Measurements from ENCODE around the gene MAN1B1. TPM values are rescaled to one million over a fixed set of nuclear protein-coding genes. Genes with fewer than 3 reads are reported as not detected.

Gene MAN1B1
- polyA plus RNA-seq (2013, experiment 1 of 2; ENCODE audit: insufficient read length): 77.7 TPM
- 74.8 TPM for polyA plus RNA-seq (2013, experiment 2 of 2; ENCODE audit: insufficient read length)

DNA sequence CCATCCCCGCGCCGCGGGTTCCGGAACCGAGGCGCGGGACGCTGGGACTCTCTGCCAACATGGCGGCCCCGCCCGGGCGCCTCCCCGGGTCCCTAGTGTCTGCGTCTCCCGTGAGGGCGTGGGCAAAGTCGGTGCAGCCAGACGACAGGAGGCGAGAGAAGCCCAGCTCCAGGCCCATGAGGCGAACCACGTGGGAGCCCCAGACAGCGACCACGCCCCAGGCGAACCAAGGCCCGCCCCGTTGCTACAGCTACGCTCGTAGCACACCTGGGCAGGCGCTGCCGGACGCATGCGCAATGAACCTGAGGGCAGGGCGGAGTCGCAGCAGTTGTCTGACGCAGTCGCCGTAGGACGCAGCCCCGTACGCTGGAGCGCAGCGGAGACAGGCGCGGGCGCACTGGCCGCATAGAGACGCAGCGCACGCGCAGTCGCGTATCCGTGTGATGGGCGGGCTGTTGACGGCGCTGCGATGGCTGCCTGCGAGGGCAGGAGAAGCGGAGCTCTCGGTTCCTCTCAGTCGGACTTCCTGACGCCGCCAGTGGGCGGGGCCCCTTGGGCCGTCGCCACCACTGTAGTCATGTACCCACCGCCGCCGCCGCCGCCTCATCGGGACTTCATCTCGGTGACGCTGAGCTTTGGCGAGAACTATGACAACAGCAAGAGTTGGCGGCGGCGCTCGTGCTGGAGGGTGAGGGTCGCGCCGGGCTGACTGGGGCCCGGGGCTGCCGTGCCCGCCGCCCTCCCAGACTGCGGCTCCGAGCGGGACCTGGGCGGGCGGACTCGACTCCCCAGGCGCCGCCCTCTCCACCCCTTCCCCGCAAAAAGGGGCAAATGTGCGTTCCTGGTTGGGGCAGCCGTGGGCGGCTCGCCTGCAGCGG, at the start of gene MAN1B1:
MAN1B1 (plus strand) TSS at position 455 of the 878 bp plus-strand sequence; CDS start at position 470, 15 bp downstream.
- peak; percentile 97 for DNase-seq

DNA sequence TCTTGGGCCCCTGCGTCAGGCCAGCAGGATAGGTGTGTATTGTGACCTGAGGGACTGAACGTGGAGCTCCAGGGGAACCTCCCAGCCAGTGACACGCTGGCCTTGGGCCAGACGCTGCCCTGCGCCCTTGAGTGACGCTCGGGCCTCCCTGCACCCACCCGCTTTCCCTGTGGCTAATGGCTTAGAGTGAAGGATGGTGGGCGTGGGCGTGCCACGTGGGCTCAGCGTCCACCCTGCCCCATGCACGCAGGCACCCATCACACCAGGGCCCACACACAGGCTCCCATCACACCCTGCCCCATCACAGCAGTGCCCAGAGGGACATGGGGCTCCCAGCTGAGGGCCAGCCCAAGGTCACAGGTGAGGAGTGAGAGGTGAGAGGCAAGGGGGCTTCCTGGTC, 49.8 kb upstream of the MAN1B1 start:
- no peak for DNase-seq

- no peak for DNase-seq
Observed at GRCh38 chr9:137037483-137037882, 49.3 kb upstream of the MAN1B1 start.

GRCh38 chr9:137038916-137039315, 47.9 kb upstream of the MAN1B1 start:
- no peak for DNase-seq

DNA sequence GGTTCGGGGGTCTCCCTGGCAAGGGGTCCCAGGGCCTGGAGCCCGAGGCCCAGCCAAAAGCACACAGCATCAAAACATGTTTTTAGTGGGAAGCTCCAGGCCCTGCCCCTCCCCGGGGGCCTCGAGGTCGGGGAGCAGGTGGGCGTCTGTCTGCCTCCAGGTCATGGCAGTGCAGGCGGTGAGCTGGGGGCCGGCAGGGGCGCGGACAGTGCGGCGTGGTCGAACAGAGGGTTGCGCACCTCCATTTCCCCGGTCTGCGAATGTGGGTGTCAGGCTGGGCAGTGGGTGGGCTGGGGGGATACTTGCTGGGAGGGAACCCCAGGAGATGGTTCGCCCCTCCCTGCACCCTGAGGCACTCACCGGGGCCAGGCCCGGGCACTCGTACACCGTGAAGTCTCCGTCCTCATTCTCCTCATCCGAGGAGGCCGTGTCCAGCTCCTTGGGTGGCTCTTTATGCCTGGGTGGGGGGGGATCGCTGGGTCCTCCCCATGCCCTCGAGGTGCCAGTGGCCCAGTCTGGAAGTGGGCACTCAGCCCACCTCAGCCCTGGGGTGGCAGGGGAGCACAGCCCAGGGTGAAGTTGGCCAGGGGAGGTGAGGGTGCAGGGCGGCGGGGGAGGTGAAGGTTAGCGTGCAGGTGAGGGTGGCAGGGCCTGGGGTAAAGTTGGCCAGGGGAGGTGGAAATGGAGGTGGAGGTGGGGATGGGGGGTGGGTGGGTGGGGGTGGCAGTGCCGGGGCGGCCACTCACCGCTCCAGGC, 47.0 kb upstream of the MAN1B1 start:
- DNase-seq: no peak

GRCh38 chr9:137040568-137040967, 46.2 kb upstream of the MAN1B1 start:
- DNase-seq: no peak

DNA sequence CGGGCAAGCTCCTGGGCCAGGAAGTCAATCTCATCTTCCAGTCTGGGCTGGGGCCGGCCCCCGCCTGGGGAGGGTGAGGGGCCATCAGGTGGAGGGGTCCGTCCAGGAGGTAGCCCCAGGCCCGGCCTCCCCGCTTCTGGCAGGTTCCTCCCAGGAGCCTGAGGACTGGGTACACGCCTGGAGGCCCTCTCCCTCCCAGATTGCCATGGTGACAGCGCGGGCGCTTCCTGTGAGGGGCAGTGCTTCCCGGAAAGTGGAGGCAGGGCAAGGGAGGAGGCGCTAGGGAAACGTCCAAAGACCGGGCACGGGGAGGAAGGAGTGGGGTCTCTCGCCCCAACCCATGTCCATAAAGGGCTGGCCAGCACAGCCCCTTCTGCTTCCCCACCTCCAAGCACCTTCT, 45.7 kb upstream of the MAN1B1 start:
- no peak for DNase-seq

- no peak for DNase-seq
Observed at GRCh38 chr9:137042751-137043727, 43.7 kb upstream of the MAN1B1 start.

DNA sequence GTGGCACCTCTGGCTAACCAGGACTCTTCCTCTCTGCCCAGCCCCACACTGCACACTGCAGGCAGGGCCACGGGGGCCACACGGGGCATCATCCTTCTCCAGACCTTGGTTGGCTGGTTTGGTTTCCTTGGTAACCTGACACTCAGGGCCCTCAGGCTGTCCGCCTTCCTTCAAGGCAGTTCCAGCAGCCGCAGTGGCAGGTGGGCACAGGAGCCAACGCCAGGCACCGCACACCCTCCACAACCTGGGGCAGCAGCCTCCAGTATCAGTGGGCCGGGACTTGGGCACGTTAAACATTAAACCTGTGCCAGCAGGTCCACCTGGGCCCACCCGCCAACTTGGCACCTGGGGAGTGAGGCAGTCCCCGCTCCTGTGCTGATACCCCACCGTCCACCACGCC, 42.7 kb upstream of the MAN1B1 start:
- DNase-seq: no peak

DNA sequence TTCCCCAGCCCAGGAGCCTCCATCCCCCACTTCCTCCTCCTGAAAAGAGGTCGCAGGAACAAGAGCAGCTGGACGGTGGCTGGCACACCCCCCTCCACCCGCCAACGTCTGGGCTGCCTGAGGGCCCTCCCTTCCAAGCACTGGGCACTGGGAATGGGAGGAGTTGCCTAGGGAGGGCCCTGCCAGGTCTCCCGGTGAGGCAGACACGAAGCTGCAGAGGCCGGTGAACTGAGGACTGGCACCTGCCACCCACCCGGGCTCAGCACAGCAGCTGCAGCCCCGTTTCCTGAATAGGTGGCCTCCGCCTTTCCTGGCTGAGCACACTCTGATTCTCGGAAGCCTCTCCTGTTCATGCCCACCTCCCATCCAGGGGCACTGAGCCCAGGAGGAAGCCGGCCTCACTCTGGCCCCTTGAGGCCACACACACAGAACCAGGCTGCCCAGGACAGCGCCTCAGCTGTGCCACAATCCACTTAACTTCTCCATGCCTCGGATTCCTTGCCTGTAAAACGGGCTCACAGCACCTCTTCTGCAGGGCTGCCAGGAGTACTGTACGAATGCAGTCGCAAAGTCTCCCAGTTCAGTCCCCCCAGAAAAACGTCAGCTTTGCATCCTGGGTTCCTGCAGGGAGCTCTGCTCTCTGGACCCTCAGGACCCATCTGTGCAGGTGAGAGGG, 42.1 kb upstream of the MAN1B1 start:
- no peak for DNase-seq

DNA sequence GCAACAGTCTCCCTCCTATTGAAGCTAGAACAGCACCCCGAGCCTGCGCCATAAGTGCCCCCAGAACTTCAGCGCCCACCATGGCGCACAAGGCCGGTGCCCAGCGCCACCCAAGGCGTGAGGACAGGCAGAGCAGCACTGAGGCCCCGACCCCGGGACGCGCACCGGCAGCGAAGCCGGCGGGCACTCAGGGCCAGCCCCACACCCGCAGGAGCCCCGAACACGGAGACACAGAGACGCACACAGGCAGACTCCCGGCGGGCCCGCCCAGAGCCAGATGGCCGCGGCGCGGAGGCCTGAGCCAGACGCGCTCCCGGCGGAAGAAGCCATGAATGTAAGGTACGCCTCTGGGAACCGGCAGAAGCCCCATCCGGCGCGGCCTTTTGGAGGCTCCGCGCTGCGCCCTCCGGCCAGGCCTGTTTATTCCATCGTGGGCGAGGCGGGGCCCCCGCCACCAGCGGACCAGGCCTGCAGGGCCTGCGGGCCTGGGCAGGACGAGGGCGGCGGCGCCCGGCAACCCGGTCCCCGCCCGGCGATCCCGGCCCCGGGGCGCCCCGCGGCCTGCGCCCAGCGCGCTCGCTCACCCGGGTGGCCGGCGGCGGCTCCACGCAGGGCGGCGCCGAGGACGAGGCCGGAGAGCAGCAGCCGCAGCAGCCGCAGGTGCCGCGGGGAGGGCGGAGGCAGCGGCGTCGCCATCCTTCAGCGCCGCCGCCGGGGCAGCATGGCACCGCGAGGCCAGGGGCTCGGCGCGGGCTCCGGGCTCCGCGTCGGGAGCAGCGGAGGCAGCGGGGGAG, 41.3 kb upstream of the MAN1B1 start:
- peak; percentile 36 for DNase-seq

GRCh38 chr9:137046088-137046787, 40.5 kb upstream of the MAN1B1 start, which contains the start of gene NPDC1:
TSS of gene NPDC1 (minus strand) at chr9:137046177. CDS start at chr9:137045989, 188 bp downstream.
- DNase-seq: peak; percentile 66

DNA sequence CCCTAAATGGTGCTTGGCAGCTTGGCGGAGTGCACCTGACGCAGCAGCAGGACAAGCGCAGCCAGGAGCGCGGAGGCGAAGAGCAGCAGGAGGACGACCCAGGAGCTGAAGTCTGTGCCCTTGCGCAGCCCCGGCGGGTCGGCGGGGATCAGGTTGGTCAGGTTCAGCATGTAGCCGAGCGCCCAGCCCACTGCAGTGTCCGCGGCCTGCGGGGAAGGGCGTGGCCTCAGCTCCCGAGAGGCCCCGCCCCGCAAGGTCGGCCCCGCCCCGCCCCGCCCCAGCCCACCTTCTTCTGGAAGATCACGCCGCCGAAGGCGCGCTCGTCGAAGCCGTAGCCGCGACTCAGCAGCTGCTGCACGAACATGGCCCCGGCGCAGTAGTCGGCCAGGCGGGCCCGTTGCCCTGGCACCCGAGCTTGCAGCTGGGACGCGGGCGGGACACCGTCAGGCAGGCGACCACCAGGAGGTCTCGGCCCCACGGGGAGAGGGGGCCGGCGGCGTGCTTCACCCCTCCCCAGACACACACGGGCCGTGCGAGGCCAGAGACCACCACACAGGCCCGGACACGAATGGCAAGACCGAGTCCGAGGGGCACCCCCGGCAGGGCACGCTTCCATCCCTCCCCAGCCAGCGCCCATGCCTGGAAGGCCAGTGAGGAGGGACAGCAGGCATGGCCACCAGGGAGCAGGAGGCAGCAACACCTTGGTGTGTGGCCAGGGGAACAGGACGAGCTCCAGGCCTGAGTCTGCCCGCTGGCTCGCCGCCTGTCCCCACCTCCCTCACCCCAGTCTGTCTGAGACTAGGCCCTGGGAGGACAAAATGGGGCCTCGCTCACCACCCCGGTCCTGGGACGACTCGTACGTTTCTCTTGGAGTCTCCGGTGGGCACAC, 37.9 kb upstream of the MAN1B1 start:
- no peak for DNase-seq

GRCh38 chr9:137049544-137050449, 37.0 kb upstream of the MAN1B1 start:
- DNase-seq: peak; percentile 38

DNA sequence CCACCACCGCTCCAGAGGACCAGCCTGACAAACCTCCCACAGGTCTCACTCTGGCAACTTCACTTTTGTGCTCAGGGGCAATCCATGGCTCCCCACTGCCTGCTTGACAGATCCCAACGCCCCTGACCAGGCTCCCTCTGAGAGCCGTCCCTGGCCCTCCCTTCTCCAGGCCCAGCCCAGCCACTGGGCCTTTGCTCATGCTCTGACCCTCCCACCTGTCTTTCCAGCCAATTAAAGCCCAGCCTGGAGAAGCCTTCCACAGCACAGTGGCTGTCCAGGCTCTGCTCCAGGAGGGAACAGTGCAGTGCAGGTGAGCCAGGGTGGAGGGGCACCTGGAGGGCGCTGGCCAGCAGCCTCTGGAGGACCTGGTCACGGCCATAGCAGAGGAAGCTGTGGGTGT, 36.2 kb upstream of the MAN1B1 start:
- no peak for DNase-seq

- DNase-seq: no peak
Observed at GRCh38 chr9:137051145-137051724, 35.5 kb upstream of the MAN1B1 start.

DNA sequence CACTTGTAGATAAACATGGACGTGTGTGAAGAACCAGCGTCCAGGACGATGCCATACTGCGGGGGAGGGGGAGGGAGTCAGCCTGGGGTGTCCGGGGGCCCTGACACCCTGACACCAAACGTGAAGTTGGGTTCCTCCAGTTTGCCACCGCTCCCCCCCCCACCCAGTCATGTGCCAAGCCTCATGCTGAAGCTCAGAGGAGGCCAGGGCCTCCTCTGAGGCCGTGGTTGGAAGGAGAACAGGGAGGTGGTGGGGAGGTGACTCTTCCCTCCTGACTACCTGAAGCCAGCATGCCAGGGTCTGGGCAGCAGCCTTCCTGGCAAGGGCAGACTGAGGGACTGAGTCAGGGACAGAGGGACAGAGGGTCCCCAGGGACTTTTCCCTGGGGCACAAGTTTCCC, 34.5 kb upstream of the MAN1B1 start:
- DNase-seq: no peak

Measured in fibroblast of skin of back (primary cell).